ENCODE measurements around the gene E2F6.

- TF ChIP-seq POLR2A (IDR thresholded peaks at IDR 0.05) (no peak), POLR2AphosphoS5 (IDR thresholded peaks at IDR 0.05) (no peak), CTCF (IDR thresholded peaks at IDR 0.05) (no peak), EP300 (IDR thresholded peaks at IDR 0.05) (no peak)
These were observed 42.3 kb upstream of the E2F6 start for GRCh38 chr2:11508279-11508678.
